Measurements from ENCODE around the gene CC2D2A.

Gene CC2D2A

DNA sequence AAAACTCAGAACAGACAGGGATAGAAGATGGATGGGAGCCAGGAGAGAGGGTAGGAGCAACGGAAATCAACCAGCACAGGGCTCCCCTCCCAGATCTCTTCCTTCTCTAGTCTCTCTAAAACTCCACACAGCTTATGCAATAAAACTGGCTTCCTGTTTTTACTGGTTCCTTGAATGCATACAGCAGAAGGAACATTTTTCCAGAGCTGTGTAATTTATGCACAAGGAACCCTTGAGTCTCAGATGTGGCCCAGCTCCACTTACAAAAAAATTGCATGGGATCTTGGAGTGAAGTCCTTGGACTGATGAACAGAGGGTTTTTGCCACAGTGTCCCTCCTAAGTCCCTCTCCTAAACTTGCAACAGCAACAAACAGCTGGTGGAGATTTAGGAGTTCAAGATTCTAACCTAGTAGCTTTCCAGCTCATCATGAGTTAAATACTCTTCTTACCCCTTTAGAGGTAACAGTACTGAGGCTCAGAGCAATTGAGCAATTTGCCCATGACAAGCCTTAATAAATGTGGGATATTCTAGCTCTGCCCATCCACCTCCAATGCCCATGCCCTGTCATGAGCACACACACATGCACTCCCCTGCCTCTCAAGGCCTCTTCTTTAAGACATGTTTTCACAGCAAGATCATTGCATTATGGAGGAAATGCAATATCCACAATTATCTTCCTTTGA, 18.4 kb upstream of the CC2D2A start:
- TF ChIP-seq GATA2 (IDR thresholded peaks at IDR 0.05; ENCODE audit: low read depth, low read length) (no peak), GATA3 (IDR thresholded peaks at IDR 0.05; ENCODE audit: low read depth, low read length) (no peak)

DNA sequence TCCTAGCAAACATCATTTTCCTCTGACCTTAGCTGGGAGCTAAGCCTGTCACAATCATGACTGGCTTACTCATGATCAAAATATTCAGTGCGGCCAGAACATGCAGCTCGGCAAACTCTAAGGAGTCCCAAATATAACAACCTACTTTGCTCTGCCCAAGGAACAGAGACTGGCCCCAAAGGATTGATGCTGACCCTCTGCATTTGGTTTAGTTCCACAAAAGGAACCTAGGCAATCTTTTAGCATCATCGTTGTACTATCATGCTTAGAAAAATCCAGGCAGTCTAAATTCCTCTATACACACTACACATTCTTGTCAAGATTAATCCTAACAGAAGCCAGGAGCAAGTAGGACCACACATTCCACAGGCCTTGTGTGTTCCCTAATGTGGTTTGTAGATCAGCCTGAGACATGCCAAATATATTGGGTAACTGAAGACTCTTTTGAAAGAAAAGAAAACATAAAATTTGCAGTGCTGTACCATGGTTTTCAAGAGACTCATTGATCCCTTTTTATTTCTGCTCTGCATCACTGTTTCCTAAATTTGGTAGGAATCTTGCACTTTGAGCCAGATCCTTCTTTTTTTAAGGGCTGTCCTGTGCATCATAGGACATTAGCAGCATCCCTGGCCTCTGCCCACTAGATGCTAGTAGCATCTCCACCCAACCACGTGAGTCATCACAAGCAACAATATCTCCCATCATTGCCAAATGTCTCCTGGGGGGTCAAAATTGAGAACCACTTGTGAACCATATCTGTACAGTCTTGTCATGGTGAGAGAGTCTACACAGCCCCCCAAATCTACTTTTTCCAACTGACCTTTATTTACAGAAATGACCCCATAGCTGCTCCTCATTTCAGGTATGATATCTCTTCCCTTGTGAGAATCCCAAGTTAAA, 17.6 kb upstream of the CC2D2A start:
- TF ChIP-seq GATA2 (IDR thresholded peaks at IDR 0.05; ENCODE audit: low read depth, low read length) (no peak), GATA3 (IDR thresholded peaks at IDR 0.05; ENCODE audit: low read depth, low read length) (no peak)

DNA sequence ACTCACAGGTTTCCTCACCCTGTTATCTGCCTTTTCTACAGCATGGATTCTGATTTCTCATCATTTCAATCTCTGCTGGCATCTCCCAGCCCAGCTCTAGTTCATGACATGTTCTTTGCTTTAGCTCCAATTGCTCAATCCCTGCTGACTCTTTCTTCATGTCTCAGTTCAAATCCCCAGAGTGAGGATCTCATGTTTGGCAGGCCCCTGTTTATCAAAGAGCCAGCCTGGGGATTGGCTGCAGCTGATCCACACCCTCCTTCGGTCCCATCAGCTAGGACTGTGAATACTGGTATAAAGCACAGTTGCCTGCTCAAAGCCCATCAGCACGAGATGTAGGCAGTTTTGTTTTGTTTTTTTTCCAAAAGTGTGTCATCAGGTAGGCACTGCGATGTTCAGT, 14.4 kb upstream of the CC2D2A start:
- no peak for TF ChIP-seq GATA3 (IDR thresholded peaks at IDR 0.05; ENCODE audit: low read depth, low read length)
- TF ChIP-seq GATA2 (IDR thresholded peaks at IDR 0.05; ENCODE audit: low read depth, low read length) = no peak

DNA sequence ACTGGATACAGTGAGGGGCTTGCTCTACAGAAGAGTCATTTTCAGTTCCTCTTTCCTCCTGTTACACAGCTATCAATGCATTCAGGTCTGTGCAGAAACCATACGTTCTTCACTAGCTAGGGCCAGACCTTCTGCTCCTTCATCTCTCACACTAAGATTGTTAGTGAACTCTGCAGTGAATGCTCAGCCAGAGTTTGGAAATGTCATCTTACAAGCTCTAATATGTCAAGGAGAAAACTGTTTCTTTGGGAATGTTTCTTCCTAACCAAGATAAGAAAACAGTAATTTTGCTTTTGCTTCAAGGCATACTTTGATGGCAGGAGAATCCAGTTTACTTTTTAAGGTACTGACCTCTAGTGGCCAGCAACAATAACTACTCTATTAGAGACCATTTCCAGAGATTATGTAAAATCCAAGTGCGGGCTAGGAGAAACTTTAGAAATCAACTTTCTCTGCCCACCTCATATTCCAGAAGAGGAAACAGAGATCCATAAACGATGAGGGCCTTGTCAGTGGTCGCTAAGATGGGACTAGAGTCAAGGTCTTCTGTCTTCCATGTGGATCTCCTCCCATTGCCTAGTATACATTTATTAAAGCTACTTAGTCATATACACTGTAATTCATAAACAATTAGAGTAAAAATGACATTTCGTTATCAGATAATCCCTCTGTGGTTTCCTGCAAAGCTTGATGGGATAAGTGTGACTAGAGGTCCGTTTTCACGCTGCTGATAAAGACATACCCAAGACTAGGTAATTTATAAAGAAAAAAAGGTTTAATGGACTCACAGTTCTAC, 12.1 kb upstream of the CC2D2A start:
- TF ChIP-seq GATA2 (IDR thresholded peaks at IDR 0.05; ENCODE audit: low read depth, low read length) = no peak

DNA sequence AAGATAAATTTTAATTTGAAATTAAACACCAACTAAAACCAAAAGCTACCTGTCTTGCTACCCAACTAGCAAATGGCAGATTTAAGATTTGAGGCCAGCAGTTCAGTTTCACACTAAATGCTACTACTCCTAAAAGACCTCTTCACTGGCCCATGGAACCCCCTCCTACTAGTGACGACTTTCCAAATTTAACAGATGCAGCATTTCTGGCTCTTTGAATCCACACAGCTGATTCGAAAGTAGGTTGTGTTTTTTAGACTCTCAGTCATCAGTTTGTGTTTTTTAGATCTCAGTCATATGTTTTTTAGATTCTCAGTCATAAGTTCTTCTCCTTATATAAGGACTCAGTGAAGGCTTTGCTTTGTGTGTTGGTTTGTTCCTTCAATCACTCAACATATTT, 11.1 kb upstream of the CC2D2A start:
- no peak for TF ChIP-seq GATA2 (IDR thresholded peaks at IDR 0.05; ENCODE audit: low read depth, low read length)
- TF ChIP-seq GATA3 (IDR thresholded peaks at IDR 0.05; ENCODE audit: low read depth, low read length) = no peak

DNA sequence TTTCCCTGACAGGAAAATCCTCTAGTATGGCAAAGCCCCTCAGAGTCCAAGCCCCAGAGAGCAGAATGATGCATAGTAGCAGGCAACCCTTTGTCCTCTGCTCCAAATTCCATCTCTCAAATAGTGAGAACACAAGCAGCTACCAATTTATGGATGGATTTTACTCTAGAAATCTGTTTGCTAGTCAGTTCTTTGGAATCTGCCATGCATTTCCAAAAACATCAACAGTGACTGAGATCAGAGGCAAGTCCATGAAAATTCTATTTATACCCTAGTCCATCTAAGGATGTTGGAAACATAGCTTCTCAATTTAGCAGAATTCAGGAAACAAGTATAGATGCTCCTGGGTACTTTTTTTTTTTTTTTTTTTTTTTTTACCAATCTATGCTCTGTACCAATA, 10.0 kb upstream of the CC2D2A start:
- TF ChIP-seq GATA3 (IDR thresholded peaks at IDR 0.05; ENCODE audit: low read depth, low read length) (no peak), GATA2 (IDR thresholded peaks at IDR 0.05; ENCODE audit: low read depth, low read length) (no peak)

DNA sequence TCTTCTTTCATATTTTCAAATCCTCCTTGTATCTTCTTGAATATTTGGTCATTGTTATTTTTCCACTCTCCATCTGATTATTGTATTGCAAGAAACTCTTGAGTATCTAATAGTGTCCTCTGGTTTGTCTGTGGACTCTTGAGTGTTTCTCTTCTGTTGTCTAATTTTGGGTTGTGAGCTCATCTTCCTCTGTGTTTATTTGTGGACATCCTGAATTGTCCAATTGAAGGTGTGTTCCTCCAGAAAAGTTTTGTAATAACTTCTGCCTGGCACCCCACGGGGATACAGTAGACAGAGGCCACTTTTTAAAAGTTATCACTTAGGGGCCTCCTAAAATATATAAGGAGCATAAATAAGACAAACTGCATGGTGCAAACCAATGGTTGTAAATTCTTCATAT, 3.1 kb upstream of the CC2D2A start:
- no peak for TF ChIP-seq GATA2 (IDR thresholded peaks at IDR 0.05; ENCODE audit: low read depth, low read length)
- no peak for TF ChIP-seq GATA3 (IDR thresholded peaks at IDR 0.05; ENCODE audit: low read depth, low read length)

DNA sequence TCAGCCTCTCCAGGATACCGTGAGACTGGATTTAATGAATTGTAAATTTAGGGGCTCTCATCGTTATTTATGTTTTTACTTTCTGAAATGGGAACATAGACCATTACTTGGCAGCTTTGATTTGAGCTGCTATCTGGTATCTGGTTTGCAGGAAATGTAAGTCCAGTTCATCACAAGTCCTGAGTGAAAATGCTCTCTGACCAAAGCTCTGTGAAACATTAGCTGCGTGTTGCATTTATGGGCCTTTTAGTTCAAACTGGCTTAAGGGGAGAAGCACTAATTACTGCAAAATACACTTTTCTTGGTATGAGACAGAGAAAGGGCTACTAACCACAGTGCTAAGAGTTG, 420 bp downstream of the CC2D2A start:
- TF ChIP-seq GATA3 (IDR thresholded peaks at IDR 0.05; ENCODE audit: low read depth, low read length) = no peak
- TF ChIP-seq GATA2 (IDR thresholded peaks at IDR 0.05; ENCODE audit: low read depth, low read length) = no peak

DNA sequence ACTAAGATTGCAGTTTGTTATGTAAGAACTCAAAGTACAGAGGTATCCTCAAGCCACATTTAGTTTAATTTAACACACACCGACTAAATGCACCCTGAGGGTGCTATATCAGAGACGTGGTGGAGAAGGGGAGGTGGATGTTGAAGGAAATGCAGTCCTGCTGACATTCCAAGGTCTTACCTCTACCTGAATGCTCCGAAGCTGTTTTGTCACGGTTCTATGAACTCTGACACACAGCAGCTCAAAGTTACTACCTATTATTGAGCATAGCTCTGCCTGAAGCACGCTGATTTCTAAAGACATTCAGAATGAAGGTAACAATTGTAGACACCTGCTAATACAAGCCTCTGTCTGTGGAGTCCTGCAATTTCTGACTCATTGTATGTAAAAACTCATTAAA, 6.7 kb downstream of the CC2D2A start:
- TF ChIP-seq GATA2 (IDR thresholded peaks at IDR 0.05; ENCODE audit: low read depth, low read length) (no peak), GATA3 (IDR thresholded peaks at IDR 0.05; ENCODE audit: low read depth, low read length) (no peak)

DNA sequence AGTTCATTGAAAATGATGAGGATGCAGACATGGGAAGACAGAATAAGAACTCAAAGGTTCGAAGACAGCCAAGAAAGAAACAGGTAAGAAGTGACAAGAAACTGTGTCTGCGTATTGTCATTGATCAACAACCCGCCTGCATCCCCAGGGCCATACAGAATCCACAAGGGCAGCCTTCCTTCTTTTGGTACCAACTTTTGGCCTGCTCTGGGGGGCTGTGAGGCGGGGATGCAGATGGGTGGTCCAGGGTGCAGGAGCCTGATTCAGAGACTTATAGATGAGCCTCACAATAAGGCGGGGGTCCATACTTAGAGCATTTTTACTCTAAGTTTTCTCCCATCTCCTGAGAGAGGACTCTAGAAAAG, 9.0 kb downstream of the CC2D2A start:
- TF ChIP-seq GATA3 (IDR thresholded peaks at IDR 0.05; ENCODE audit: low read depth, low read length) (no peak), GATA2 (IDR thresholded peaks at IDR 0.05; ENCODE audit: low read depth, low read length) (no peak)

DNA sequence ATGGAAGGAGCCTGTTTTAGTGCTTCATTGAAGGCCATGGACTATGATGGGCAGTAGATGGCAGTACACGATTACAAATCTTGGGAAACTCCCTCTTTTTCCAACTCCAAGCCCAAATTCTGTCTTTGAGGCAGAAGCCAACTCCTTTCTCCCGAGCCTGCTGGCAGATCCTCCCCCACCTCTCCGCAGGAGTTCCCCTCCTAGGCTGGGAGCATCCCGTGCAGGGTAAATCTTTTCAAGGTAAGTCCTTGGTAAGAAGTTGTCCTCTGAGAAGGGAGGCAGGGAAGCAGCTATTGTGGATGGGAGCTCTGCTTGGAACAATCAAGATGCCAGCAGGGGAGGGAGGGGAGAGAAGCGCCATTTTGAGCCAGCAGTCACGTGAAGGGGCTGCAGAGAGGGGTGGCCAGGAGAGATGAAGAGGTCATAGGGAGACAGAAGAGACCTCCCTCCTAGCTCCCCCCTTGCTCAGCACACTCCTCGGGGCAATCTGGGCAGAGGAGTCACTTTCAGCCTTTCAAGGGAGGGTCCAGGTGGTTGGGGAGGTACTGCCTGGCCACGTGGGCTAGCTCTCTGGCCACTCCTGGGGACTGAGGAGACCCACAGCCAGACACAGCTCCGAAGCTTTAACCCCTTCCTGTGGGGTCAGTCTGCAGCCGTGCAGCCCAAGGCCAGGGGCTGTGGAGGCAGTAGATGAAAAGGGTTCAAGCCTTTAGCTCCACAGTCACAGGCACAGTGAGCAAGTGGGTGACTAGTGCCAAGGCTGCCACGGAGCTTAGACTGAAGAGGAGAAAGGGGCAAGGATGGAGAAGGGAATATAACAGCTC, 9.6 kb downstream of the CC2D2A start:
- no peak for TF ChIP-seq GATA2 (IDR thresholded peaks at IDR 0.05; ENCODE audit: low read depth, low read length)
- no peak for TF ChIP-seq GATA3 (IDR thresholded peaks at IDR 0.05; ENCODE audit: low read depth, low read length)

DNA sequence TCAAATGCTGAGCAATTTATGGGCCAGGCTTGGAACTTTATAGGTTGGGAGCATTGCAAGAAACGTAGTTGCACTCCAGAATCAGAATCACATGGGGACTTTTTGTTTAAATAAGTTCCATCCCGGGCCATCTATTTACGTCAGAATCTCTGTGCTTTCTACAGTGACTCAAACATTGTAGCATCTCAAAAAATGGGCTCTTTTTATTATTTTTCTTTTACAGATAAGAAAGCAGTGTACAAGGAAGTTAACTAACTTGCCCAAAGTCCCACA, 10.2 kb downstream of the CC2D2A start:
- no peak for TF ChIP-seq GATA2 (IDR thresholded peaks at IDR 0.05; ENCODE audit: low read depth, low read length)
- TF ChIP-seq GATA3 (IDR thresholded peaks at IDR 0.05; ENCODE audit: low read depth, low read length) = no peak

DNA sequence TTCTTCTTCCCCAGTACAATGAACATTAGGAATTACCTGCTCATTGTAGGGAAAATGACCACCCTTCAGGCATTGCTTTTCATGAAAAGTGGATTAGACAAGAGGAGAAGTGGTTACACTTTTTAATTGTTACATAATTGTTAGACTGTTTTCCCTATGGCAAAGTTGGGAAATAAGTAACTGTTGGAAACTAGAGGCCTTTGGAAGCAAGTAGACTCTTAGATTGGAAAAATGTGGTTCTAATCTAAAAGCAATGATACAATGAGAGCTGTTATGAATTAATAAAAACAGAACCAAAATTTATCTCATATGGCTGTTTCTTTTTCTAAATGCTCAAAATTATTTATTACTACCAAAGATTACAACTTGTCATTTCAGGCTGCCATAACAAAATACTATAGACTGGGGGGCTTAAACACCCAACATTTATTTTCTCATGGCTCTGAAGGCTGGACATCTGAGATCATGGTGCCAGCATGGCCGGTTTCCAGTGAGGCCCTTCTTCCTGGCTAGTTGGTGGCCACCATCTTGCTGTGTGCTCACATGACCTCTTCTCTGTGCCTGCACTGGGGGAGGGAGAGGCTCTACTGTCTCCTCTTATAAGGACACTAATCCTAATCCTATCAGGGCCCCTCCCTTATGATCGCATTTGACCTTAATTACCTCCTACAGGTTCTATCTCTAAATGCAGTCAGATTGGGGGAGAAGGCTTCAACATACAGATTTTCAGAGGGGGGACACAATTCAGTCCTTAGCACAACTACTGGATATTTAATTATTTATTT, 12.5 kb downstream of the CC2D2A start:
- TF ChIP-seq GATA2 (IDR thresholded peaks at IDR 0.05; ENCODE audit: low read depth, low read length) (no peak), GATA3 (IDR thresholded peaks at IDR 0.05; ENCODE audit: low read depth, low read length) (no peak)
